ENCODE results near the gene MTCL1. TPM values are rescaled to one million over a fixed set of nuclear protein-coding genes. Genes with fewer than 3 reads are reported as not detected.

MTCL1 gene
- total RNA-seq, 4 donors from 2014 or later: 12.3 to 35.9 (median 26.1) TPM

DNA sequence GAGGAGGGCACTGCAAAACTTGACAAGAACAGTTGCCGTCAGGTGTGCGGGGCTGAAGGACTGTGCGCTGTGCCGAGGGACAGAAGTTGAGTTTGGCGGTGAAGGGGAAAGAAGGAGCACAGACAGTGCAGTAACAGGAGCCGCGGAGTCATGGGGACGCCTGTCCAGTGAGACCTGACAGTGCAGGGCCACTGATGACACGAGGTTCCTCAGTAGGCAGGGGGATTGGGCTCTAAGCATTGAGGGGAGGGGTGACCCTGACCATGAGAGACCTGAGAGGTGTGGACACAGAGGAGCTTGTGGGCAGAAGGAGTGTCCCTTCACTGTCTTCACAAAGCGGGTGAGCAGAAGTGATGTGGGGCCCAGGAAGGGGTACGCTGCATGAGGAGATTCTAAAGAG lies 104.8 kb downstream of the MTCL1 start:
- in situ Hi-C loops (cut with MboI; ENCODE audit: low pct_ligation_motif_present in 1 of 4, low pct_unique_long_range_greater_than_20kb in 1 of 4, low sequenced_read_pairs in 3 of 4) (no loop called here), intact Hi-C loops (cut with DNase I; ENCODE audit: low total_unique reads) (no loop called here)
- Histone ChIP-seq H3K27ac (no peak overlapping the region), H3K4me1 (peaks cover 0 to 2% (median 0%) of the 10 kb centered on the region in 4 donors), H3K9me3 (no peaks in the 10 kb centered on the region), H3K36me3 (no peaks in the 10 kb centered on the region), H3K27me3 (no peaks in the 10 kb centered on the region), H3K4me3 (no peak overlapping the region)
- DNase-seq: no peak
- 91 to 95% methylated on average over 9 to 11 of the region's 11 CpGs for WGBS, 2 donors (ENCODE audit: low coverage in 1 of 2)
- TF ChIP-seq POLR2AphosphoS5 (IDR thresholded peaks at IDR 0.05): no peak

DNA sequence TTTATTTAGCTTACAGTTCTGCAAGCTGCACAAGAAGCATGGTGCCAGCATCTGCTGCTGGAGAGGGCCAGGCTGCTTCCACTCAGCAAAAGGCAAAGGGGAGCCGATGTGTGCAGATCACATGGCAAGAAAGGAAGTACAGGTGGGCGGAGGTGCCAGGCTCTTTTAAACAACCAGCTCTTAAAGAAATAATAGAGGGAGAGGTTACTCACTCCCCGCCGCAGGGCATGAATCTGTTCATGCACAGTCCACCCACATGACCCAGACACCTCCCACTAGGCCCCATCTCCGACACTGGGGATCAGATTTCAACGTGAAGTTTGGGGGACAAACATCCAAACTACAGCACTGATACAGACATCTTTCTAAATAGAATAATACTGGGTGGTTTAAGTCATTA lies 105.8 kb downstream of the MTCL1 start:
- H3K4me1 ChIP-seq: peaks cover 0 to 2% (median 0%) of the 10 kb centered on the region in 4 donors
- WGBS, 2 donors (ENCODE audit: low coverage in 1 of 2): 80% methylated on average over 6 of the region's 6 CpGs; no CpG with 5 or more reads in 1 of the 2 donors
- H3K9me3 ChIP-seq: no peaks in the 10 kb centered on the region
- no peaks in the 10 kb centered on the region for H3K27me3 ChIP-seq
- H3K36me3 ChIP-seq: no peaks in the 10 kb centered on the region
- DNase-seq: no peak
- peak overlapping the region in 1 of 4 donors; percentile 6 for H3K27ac ChIP-seq
- in situ Hi-C loops (cut with MboI; ENCODE audit: low pct_ligation_motif_present in 1 of 4, low pct_unique_long_range_greater_than_20kb in 1 of 4, low sequenced_read_pairs in 3 of 4): no loop called here
- H3K4me3 ChIP-seq: no peak overlapping the region
- intact Hi-C loops (cut with DNase I; ENCODE audit: low total_unique reads): no loop called here
- TF ChIP-seq POLR2AphosphoS5 (IDR thresholded peaks at IDR 0.05) (no peak), EP300 (IDR thresholded peaks at IDR 0.05; ENCODE audit: low read depth) (no peak), POLR2A (IDR thresholded peaks at IDR 0.05) (no peak)
- TF ChIP-seq, protein P1, sequence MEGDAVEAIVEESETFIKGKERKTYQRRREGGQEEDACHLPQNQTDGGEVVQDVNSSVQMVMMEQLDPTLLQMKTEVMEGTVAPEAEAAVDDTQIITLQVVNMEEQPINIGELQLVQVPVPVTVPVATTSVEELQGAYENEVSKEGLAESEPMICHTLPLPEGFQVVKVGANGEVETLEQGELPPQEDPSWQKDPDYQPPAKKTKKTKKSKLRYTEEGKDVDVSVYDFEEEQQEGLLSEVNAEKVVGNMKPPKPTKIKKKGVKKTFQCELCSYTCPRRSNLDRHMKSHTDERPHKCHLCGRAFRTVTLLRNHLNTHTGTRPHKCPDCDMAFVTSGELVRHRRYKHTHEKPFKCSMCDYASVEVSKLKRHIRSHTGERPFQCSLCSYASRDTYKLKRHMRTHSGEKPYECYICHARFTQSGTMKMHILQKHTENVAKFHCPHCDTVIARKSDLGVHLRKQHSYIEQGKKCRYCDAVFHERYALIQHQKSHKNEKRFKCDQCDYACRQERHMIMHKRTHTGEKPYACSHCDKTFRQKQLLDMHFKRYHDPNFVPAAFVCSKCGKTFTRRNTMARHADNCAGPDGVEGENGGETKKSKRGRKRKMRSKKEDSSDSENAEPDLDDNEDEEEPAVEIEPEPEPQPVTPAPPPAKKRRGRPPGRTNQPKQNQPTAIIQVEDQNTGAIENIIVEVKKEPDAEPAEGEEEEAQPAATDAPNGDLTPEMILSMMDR (IDR thresholded peaks at IDR 0.05): no peak

DNA sequence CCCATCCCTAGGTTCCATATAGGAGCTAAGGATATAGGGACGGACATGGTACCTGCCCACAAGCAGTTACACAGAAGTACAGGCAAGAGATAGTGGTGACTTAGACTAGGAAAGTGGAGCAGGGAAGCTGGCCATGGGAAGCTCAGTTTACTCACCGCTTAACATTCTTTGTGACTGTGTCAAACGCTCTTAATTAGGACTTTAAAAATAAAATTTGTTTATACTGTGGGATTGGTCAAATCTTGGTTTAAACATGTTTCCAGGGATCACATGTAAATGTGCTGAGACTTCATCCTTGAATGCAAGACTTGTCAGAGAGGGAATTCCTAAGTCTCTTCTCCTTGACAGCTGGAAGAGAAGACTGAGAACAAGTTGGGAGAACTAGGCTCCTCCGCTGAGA lies 107.3 kb downstream of the MTCL1 start:
- H3K4me3 ChIP-seq: no peak overlapping the region
- H3K4me1 ChIP-seq: peaks cover 0 to 2% (median 0%) of the 10 kb centered on the region in 4 donors
- no peaks in the 10 kb centered on the region for H3K36me3 ChIP-seq
- peak overlapping the region in 2 of 4 donors; percentile 14 to 23 for H3K27ac ChIP-seq
- H3K9me3 ChIP-seq: no peaks in the 10 kb centered on the region
- TF ChIP-seq POLR2A (IDR thresholded peaks at IDR 0.05) (no peak), EP300 (IDR thresholded peaks at IDR 0.05; ENCODE audit: low read depth) (no peak), POLR2AphosphoS5 (IDR thresholded peaks at IDR 0.05) (no peak)
- TF ChIP-seq, protein P1 (IDR thresholded peaks at IDR 0.05): no peak
- intact Hi-C loops (cut with DNase I; ENCODE audit: low total_unique reads): no loop called here
- in situ Hi-C loops (cut with MboI; ENCODE audit: low pct_ligation_motif_present in 1 of 4, low pct_unique_long_range_greater_than_20kb in 1 of 4, low sequenced_read_pairs in 3 of 4): no loop called here
- no peak for DNase-seq
- WGBS, 2 donors (ENCODE audit: low coverage in 1 of 2): 82 to 86% methylated on average over 4 of the region's 4 CpGs
- peaks cover 2% of the 10 kb centered on the region for H3K27me3 ChIP-seq

DNA sequence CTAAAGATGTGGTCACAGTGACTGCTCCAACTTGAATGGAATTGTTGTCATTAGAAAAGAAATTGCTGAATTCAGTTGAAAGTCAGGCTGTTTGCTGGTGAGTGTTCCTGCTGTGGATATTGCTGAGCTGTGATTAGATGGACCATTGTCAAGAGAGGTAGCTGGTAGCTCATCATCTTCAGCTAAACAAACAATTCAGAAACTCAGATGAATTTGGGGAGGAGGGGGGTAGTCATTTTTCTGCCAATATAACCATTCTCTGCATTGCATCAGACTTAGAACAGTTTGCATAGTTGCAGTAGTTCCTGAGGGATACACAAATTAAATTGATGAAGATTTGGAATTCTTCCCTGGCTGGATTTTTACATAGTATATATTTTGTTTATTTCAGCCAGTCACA lies 108.3 kb downstream of the MTCL1 start:
- in situ Hi-C loops (cut with MboI; ENCODE audit: low pct_ligation_motif_present in 1 of 4, low pct_unique_long_range_greater_than_20kb in 1 of 4, low sequenced_read_pairs in 3 of 4) (no loop called here), intact Hi-C loops (cut with DNase I; ENCODE audit: low total_unique reads) (no loop called here)
- Histone ChIP-seq H3K27ac (peak overlapping the region in 2 of 4 donors; percentile 14 to 23), H3K36me3 (no peaks in the 10 kb centered on the region), H3K27me3 (peaks cover 10% of the 10 kb centered on the region), H3K9me3 (no peaks in the 10 kb centered on the region), H3K4me3 (no peak overlapping the region), H3K4me1 (peaks cover 0 to 2% (median 0%) of the 10 kb centered on the region in 4 donors)
- no peak for TF ChIP-seq POLR2A (IDR thresholded peaks at IDR 0.05)
- TF ChIP-seq, protein P1 (IDR thresholded peaks at IDR 0.05): no peak
- TF ChIP-seq POLR2AphosphoS5 (IDR thresholded peaks at IDR 0.05): no peak
- TF ChIP-seq EP300 (IDR thresholded peaks at IDR 0.05; ENCODE audit: low read depth): no peak
- no peak for DNase-seq

DNA sequence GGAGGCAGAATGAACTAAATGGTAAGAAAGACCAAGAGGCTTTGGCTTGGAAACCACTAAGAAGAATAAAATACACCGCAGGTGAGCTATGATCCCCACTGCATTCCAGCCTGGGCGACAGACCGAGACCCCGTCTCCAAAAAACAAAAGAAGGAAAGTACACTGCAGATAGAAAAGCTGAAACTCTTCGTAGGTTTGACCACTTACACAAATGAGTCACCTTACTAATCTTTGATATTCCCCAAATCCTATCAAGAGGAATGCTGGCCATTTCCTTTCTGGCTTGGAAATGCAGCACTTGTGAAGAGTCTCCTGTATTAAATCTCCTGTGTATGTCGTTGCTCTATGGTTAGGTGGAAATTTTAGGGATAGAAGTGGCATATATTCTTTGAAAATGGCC lies 108.8 kb downstream of the MTCL1 start:
- in situ Hi-C loops (cut with MboI; ENCODE audit: low pct_ligation_motif_present in 1 of 4, low pct_unique_long_range_greater_than_20kb in 1 of 4, low sequenced_read_pairs in 3 of 4): no loop called here
- Histone ChIP-seq H3K27ac (peak overlapping the region in 1 of 4 donors; percentile 7), H3K9me3 (no peaks in the 10 kb centered on the region), H3K4me1 (peaks cover 0 to 2% (median 0%) of the 10 kb centered on the region in 4 donors), H3K36me3 (no peaks in the 10 kb centered on the region), H3K27me3 (peaks cover 10% of the 10 kb centered on the region), H3K4me3 (no peak overlapping the region)
- 85 to 100% methylated on average over 4 to 6 of the region's 6 CpGs for WGBS, 2 donors (ENCODE audit: low coverage in 1 of 2)
- no peak for TF ChIP-seq POLR2A (IDR thresholded peaks at IDR 0.05)
- intact Hi-C loops (cut with DNase I; ENCODE audit: low total_unique reads): no loop called here
- no peak for DNase-seq
